Measurements from ENCODE around the gene CXCL16.
"Not testable (repeated sequence)": the region's sequence is repeated elsewhere in the genome, so short reads cannot be mapped to it uniquely, and the experiment has no call there.

GRCh38 chr17:4689872-4690271 lies 49.9 kb downstream of the CXCL16 start:
- not testable (repeated sequence) for TF ChIP-seq REST (IDR thresholded peaks at IDR 0.05; ENCODE audit: low read depth); EZH2 (IDR thresholded peaks at IDR 0.05)
